HK-2 (cell line): ENCODE data around the gene RSL1D1.
"Not testable (repeated sequence)": the region's sequence is repeated elsewhere in the genome, so short reads cannot be mapped to it uniquely, and the experiment has no call there.

Source experiments
- DNase-seq: peaks from one replicate; pipeline ENCODE4 v3.0.0-alpha.2; 2018; ENCODE audit not compliant: unreplicated experiment

The RSL1D1 gene

GRCh38 chr16:11797957-11798299 is 53.4 kb downstream of the RSL1D1 start:
- DNase-seq = peak; percentile 19

GRCh38 chr16:11797166-11797956 is 54.0 kb downstream of the RSL1D1 start, which contains the start of gene ZC3H7A:
Gene ZC3H7A (minus strand): TSS chr16:11797258. CDS start chr16:11782354, 14,904 bp downstream.
- peak; percentile 93 for DNase-seq

- peak; percentile 38 for DNase-seq
Measured at GRCh38 chr16:11796227-11797165, 54.8 kb downstream of the RSL1D1 start.

GRCh38 chr16:11795887-11796226 is 55.5 kb downstream of the RSL1D1 start:
- no peak for DNase-seq

GRCh38 chr16:11794996-11795886 is 56.1 kb downstream of the RSL1D1 start:
- DNase-seq = no peak

GRCh38 chr16:11794447-11794846 is 56.9 kb downstream of the RSL1D1 start:
- DNase-seq = no peak

GRCh38 chr16:11793840-11794239 is 57.5 kb downstream of the RSL1D1 start:
- no peak for DNase-seq

GRCh38 chr16:11792410-11793241 is 58.7 kb downstream of the RSL1D1 start:
- no peak for DNase-seq

- no peak for DNase-seq
Measured at GRCh38 chr16:11791144-11791828, 60.1 kb downstream of the RSL1D1 start.

GRCh38 chr16:11788914-11789313 is 62.4 kb downstream of the RSL1D1 start:
- DNase-seq = no peak

- not testable (repeated sequence) for DNase-seq
Measured at GRCh38 chr16:11784980-11785599, 66.3 kb downstream of the RSL1D1 start.

GRCh38 chr16:11784381-11784780 is 67.0 kb downstream of the RSL1D1 start:
- DNase-seq = not testable (repeated sequence)

- DNase-seq = no peak
Measured at GRCh38 chr16:11784038-11784369, 67.3 kb downstream of the RSL1D1 start.
